HPDE6-E6E7 (cell line): ENCODE data around the gene MAPK6.
A peak's percentile ranks its signal among the peaks of the same experiment; 100 is the strongest.
"Not testable (repeated sequence)": the region's sequence is repeated elsewhere in the genome, so short reads cannot be mapped to it uniquely, and the experiment has no call there.

Experiments used
- DNase-seq: peaks from one replicate; pipeline ENCODE4 v3.0.0; 2011; ENCODE audit warnings: missing footprints; ENCODE audit errors: extremely low spot score

Gene MAPK6

GRCh38 chr15:52018693-52019393, at the start of gene MAPK6:
Gene MAPK6 (plus strand): TSS chr15:52019219. CDS start chr15:52046461, 27,242 bp downstream.
- DNase-seq: peak; percentile 83

GRCh38 chr15:51969728-51970127, 49.3 kb upstream of the MAPK6 start:
- no peak for DNase-seq

GRCh38 chr15:51970132-51970817, 48.7 kb upstream of the MAPK6 start:
- DNase-seq: no peak

GRCh38 chr15:51971032-51971374, 48.0 kb upstream of the MAPK6 start:
- DNase-seq: no peak

GRCh38 chr15:51971375-51972133, 47.5 kb upstream of the MAPK6 start, which contains the start of gene LEO1:
Gene LEO1 (minus strand): TSS chr15:51971778. CDS start chr15:51971745, 33 bp downstream.
- peak; percentile 95 for DNase-seq

- no peak for DNase-seq
Observed at GRCh38 chr15:51973220-51973619, 45.8 kb upstream of the MAPK6 start.

GRCh38 chr15:51973775-51974174, 45.2 kb upstream of the MAPK6 start:
- DNase-seq: no peak

GRCh38 chr15:51982013-51982769, 36.8 kb upstream of the MAPK6 start:
- DNase-seq: peak; percentile 36

- DNase-seq: no peak
Observed at GRCh38 chr15:51982770-51983103, 36.3 kb upstream of the MAPK6 start.

- no peak for DNase-seq
Observed at GRCh38 chr15:51991141-51991540, 27.9 kb upstream of the MAPK6 start.

GRCh38 chr15:51992953-51993352, 26.1 kb upstream of the MAPK6 start:
- no peak for DNase-seq

GRCh38 chr15:52002351-52002750, 16.7 kb upstream of the MAPK6 start:
- no peak for DNase-seq

- not testable (repeated sequence) for DNase-seq
Observed at GRCh38 chr15:52003089-52003488, 15.9 kb upstream of the MAPK6 start.

- no peak for DNase-seq
Observed at GRCh38 chr15:52003710-52004109, 15.3 kb upstream of the MAPK6 start.

- DNase-seq: no peak
Observed at GRCh38 chr15:52004806-52005205, 14.2 kb upstream of the MAPK6 start.

- no peak for DNase-seq
Observed at GRCh38 chr15:52005748-52006701, 13.0 kb upstream of the MAPK6 start.

- DNase-seq: no peak
Observed at GRCh38 chr15:52006702-52007340, 12.2 kb upstream of the MAPK6 start.

GRCh38 chr15:52008359-52008697, 10.7 kb upstream of the MAPK6 start:
- no peak for DNase-seq

GRCh38 chr15:52008698-52009434, 10.2 kb upstream of the MAPK6 start:
- DNase-seq: no peak
